H9 (cell line): ENCODE measurements around the gene ARHGAP45. TPM values are rescaled to one million over a fixed set of nuclear protein-coding genes. Genes with fewer than 3 reads are reported as not detected.

Experiments used
- DNase-seq: peaks from one replicate; pipeline ENCODE4 v3.0.0-alpha.2; 2017
- H2AFZ ChIP-seq: one replicate; pipeline ENCODE4 v1.6.1; 2013; ENCODE audit warnings: mild to moderate bottlenecking, low read length, control low read depth, moderate library complexity
- H2AK5ac ChIP-seq: 2 replicates; pipeline ENCODE4 v1.6.1; 2013; ENCODE audit warnings: low read length, control low read depth, mixed read lengths; ENCODE audit not compliant: insufficient read length
- H2BK120ac ChIP-seq: one replicate; pipeline ENCODE4 v1.6.1; 2013; ENCODE audit warnings: low read depth, mild to moderate bottlenecking, low read length, control low read depth, inconsistent platforms; ENCODE audit not compliant: poor library complexity, severe bottlenecking
- H2BK12ac ChIP-seq: 2 replicates; pipeline ENCODE4 v1.6.1; 2013; ENCODE audit warnings: low read length, control low read depth, mixed read lengths, low read depth; ENCODE audit not compliant: insufficient read length
- H2BK15ac ChIP-seq: 2 replicates; pipeline ENCODE4 v1.6.1; 2013; ENCODE audit warnings: low read depth, low read length, control low read depth
- H2BK20ac ChIP-seq: one replicate; pipeline ENCODE4 v1.6.1; 2013; ENCODE audit warnings: low read depth, mild to moderate bottlenecking, low read length, control low read depth, inconsistent platforms; ENCODE audit not compliant: poor library complexity, severe bottlenecking
- H2BK5ac ChIP-seq: 2 replicates; pipeline ENCODE4 v1.6.1; 2013; ENCODE audit warnings: low read length, control low read depth, mixed read lengths; ENCODE audit not compliant: insufficient read length
- H3K14ac ChIP-seq: 2 replicates; pipeline ENCODE4 v1.6.1; 2013; ENCODE audit warnings: low read length, control low read depth; ENCODE audit not compliant: insufficient read depth
- H3K18ac ChIP-seq: 2 replicates; pipeline ENCODE4 v1.6.1; 2013; ENCODE audit warnings: low read depth, mild to moderate bottlenecking, mixed read lengths, low read length, control low read depth; ENCODE audit not compliant: insufficient read length
- H3K23ac ChIP-seq: 2 replicates; pipeline ENCODE4 v1.6.1; 2013; ENCODE audit warnings: low read length, control low read depth, mixed read lengths, low read depth; ENCODE audit not compliant: insufficient read length
- H3K23me2 ChIP-seq: 2 replicates; pipeline ENCODE4 v1.6.1; 2013; ENCODE audit warnings: low read depth, mild to moderate bottlenecking, mixed read lengths, low read length, control low read depth; ENCODE audit not compliant: insufficient read length, poor library complexity, severe bottlenecking
- H3K27ac ChIP-seq: 2 replicates; pipeline ENCODE4 v1.5.1; 2013; ENCODE audit warnings: low read length, control low read depth, mixed read lengths, low read depth; ENCODE audit not compliant: insufficient read length
- H3K27me3 ChIP-seq: 2 replicates; pipeline ENCODE4 v1.6.1; 2013; ENCODE audit warnings: low read length, control low read depth, inconsistent platforms; ENCODE audit not compliant: insufficient read depth
- H3K4ac ChIP-seq: 2 replicates; pipeline ENCODE4 v1.6.1; 2013; ENCODE audit warnings: low read depth, mild to moderate bottlenecking, control low read depth, inconsistent platforms, low read length, moderate library complexity
- H3K4me1 ChIP-seq: 2 replicates; pipeline ENCODE4 v1.6.1; 2013; ENCODE audit warnings: low read length, control low read depth, inconsistent platforms; ENCODE audit not compliant: insufficient read depth
- H3K4me2 ChIP-seq: 2 replicates; pipeline ENCODE4 v1.6.1; 2013; ENCODE audit warnings: low read length, control low read depth, mixed read lengths; ENCODE audit not compliant: insufficient read length, insufficient read depth
- H3K56ac ChIP-seq: 2 replicates; pipeline ENCODE4 v1.6.1; 2013; ENCODE audit warnings: low read depth, mild to moderate bottlenecking, mixed read lengths, low read length, control low read depth; ENCODE audit not compliant: insufficient read length
- H3K79me1 ChIP-seq: 2 replicates; pipeline ENCODE4 v1.6.1; 2013; ENCODE audit warnings: low read depth, mild to moderate bottlenecking, moderate library complexity, low read length, control low read depth, inconsistent platforms; ENCODE audit not compliant: insufficient read depth, poor library complexity, severe bottlenecking
- H3K79me2 ChIP-seq: 2 replicates; pipeline ENCODE4 v1.6.1; 2013; ENCODE audit warnings: low read length, control low read depth, inconsistent platforms; ENCODE audit not compliant: insufficient read depth
- H3K9ac ChIP-seq: 2 replicates; pipeline ENCODE4 v1.6.1; 2013; ENCODE audit warnings: low read length, control low read depth, mixed read lengths; ENCODE audit not compliant: insufficient read length; ENCODE audit errors: extremely low read depth
- H3K9me3 ChIP-seq: one replicate; pipeline ENCODE4 v1.6.1; 2013; ENCODE audit warnings: low read depth, low read length, inconsistent platforms; ENCODE audit not compliant: control insufficient read depth
- H3T11ph ChIP-seq: one replicate; pipeline ENCODE4 v1.6.1; 2013; ENCODE audit warnings: mild to moderate bottlenecking, low read length, control low read depth, inconsistent platforms
- H4K20me1 ChIP-seq: one replicate; pipeline ENCODE4 v1.6.1; 2013; ENCODE audit not compliant: control insufficient read depth, insufficient read length, insufficient read depth
- H4K5ac ChIP-seq: 2 replicates; pipeline ENCODE4 v1.6.1; 2013; ENCODE audit warnings: low read depth, mild to moderate bottlenecking, mixed read lengths, low read length, control low read depth; ENCODE audit not compliant: insufficient read length
- H4K8ac ChIP-seq: replicated peaks from 2 replicates; pipeline ENCODE4 v1.6.1; 2013; ENCODE audit warnings: low read length, control low read depth, mixed read lengths, low read depth; ENCODE audit not compliant: insufficient read length
- H4K91ac ChIP-seq: 2 replicates; pipeline ENCODE4 v1.6.1; 2013; ENCODE audit warnings: low read depth, mild to moderate bottlenecking, moderate library complexity, mixed read lengths, low read length, control low read depth; ENCODE audit not compliant: insufficient read length
- H3K27ac Mint-ChIP-seq, 3 experiments: 2 replicates in 2 of 3; 3 replicates in 1 of 3; pipeline ENCODE4 v1.8.0; 2020 to 2021; ENCODE audit warnings: mixed read lengths in 3 of 3, mild to moderate bottlenecking in 1 of 3, moderate library complexity in 1 of 3
- H3K27me3 Mint-ChIP-seq: 2 replicates; pipeline ENCODE4 v1.8.0; 2021; ENCODE audit warnings: low read depth, mild to moderate bottlenecking, moderate library complexity, mixed read lengths
- H3K36me3 Mint-ChIP-seq, 3 experiments: 2 replicates in 2 of 3; 3 replicates in 1 of 3; pipeline ENCODE4 v1.8.0; 2020 to 2021; ENCODE audit warnings: low read depth in 3 of 3, mixed read lengths in 3 of 3; ENCODE audit not compliant: insufficient read depth in 1 of 3
- H3K4me1 Mint-ChIP-seq, 2 experiments: 2 replicates each; pipeline ENCODE4 v1.8.0; 2020; ENCODE audit warnings: mixed read lengths in 2 of 2
- H3K4me3 Mint-ChIP-seq, 2 experiments: 2 replicates in 1 of 2; 3 replicates in 1 of 2; pipeline ENCODE4 v1.8.0; 2020 to 2021; ENCODE audit warnings: mild to moderate bottlenecking in 2 of 2, mixed read lengths in 2 of 2, moderate library complexity in 1 of 2
- H3K9me3 Mint-ChIP-seq, 2 experiments: 2 replicates in 1 of 2; 3 replicates in 1 of 2; pipeline ENCODE4 v1.8.0; 2020; ENCODE audit warnings: mild to moderate bottlenecking in 2 of 2, mixed read lengths in 2 of 2, moderate library complexity in 1 of 2
- WGBS: extraction: QIAGEN DNeasy Blood & Tissue Kit; methylation state at CpG from one replicate; pipeline ENCODE4 v1.1.7; 2013; ENCODE audit warnings: missing lambda C conversion rate, low lambda C conversion rate, mixed read lengths; ENCODE audit not compliant: insufficient read length; ENCODE audit errors: extremely low coverage; 5-methylcytosine and 5-hydroxymethylcytosine counted together
- total RNA-seq: library from RNA; stranded (reverse); gene quantifications from 2 replicates; pipeline ENCODE4 v1.2.1, GENCODE V29; 2021
- TF ChIP-seq, protein P1 (sequence below): fragments of 200-600 bp; sonication (generic); conservative IDR thresholded peaks from 3 replicates; pipeline ENCODE4 v1.8.0; 2021; ENCODE audit warnings: antibody characterized with exemption, mild to moderate bottlenecking

ARHGAP45 gene
- total RNA-seq, 1 experiment from 2014 or later, result 39.8 TPM

DNA sequence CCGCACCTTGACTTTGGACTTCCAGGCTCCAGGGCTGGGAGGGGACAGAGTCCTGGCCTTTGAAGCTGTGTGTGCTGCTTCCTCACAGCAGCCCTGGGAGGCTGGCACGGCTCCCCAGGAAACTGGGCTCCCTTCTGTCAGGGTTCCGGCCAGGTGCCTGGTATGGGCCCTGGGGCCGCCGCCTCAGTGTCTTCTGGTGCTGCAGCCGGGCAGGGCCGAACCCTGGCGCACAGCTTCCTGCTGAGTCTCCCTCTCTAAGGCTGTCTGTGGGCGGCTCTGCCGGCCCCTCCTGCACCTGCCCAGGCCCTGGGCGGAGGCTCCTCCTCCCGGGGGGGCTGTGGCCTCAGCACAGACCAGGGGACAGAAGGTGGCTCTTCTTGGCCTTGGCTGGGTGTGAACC, 69.2 kb downstream of the ARHGAP45 start:
- DNase-seq, result no peak
- H4K91ac ChIP-seq, result no peak overlapping the region
- H3K23ac ChIP-seq, result no peak overlapping the region
- H3T11ph ChIP-seq, result no peak overlapping the region
- H2BK120ac ChIP-seq, result no peak overlapping the region
- peak overlapping the region in 2 of 3 experiments; percentile 87 to 93; a peak in 2 of 7 replicates for H3K27ac Mint-ChIP-seq
- H2BK5ac ChIP-seq, result no peak overlapping the region
- no peak overlapping the region for H3K56ac ChIP-seq
- H3K4me1 Mint-ChIP-seq, result peaks cover 4 to 11% of the 10 kb centered on the region in 2 experiments
- H3K14ac ChIP-seq, result no peak overlapping the region
- no peak overlapping the region for H4K5ac ChIP-seq
- H3K23me2 ChIP-seq, result no peaks in the 10 kb centered on the region
- WGBS, result no CpG with 5 or more reads among the region's 12 CpGs
- no peak overlapping the region for H3K4ac ChIP-seq
- H4K8ac ChIP-seq, result no peak overlapping the region
- no peak overlapping the region; a peak in 1 of 5 replicates for H3K4me3 Mint-ChIP-seq
- no peak overlapping the region for H2BK20ac ChIP-seq
- no peak overlapping the region for H3K18ac ChIP-seq
- H3K9me3 ChIP-seq, result no peaks in the 10 kb centered on the region
- H3K27ac ChIP-seq, result no peak overlapping the region
- TF ChIP-seq, protein P1, sequence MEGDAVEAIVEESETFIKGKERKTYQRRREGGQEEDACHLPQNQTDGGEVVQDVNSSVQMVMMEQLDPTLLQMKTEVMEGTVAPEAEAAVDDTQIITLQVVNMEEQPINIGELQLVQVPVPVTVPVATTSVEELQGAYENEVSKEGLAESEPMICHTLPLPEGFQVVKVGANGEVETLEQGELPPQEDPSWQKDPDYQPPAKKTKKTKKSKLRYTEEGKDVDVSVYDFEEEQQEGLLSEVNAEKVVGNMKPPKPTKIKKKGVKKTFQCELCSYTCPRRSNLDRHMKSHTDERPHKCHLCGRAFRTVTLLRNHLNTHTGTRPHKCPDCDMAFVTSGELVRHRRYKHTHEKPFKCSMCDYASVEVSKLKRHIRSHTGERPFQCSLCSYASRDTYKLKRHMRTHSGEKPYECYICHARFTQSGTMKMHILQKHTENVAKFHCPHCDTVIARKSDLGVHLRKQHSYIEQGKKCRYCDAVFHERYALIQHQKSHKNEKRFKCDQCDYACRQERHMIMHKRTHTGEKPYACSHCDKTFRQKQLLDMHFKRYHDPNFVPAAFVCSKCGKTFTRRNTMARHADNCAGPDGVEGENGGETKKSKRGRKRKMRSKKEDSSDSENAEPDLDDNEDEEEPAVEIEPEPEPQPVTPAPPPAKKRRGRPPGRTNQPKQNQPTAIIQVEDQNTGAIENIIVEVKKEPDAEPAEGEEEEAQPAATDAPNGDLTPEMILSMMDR, result no peak
- no peaks in the 10 kb centered on the region; the same call in 1 of the 2 replicates for H3K4me1 ChIP-seq
- no peak overlapping the region for H2BK15ac ChIP-seq
- no peak overlapping the region for H2AK5ac ChIP-seq
- H3K4me2 ChIP-seq, result no peak overlapping the region
- H2BK12ac ChIP-seq, result no peak overlapping the region
- no peaks in the 10 kb centered on the region for H3K27me3 ChIP-seq
- no peaks in the 10 kb centered on the region for H3K9me3 Mint-ChIP-seq
- no peak overlapping the region for H3K9ac ChIP-seq
- no peaks in the 10 kb centered on the region for H3K27me3 Mint-ChIP-seq
- H3K79me2 ChIP-seq, result no peaks in the 10 kb centered on the region; the same call in 1 of the 2 replicates
- peaks cover 4 to 19% (median 12%) of the 10 kb centered on the region in 3 experiments; a peak in 6 of 7 replicates for H3K36me3 Mint-ChIP-seq
- no peaks in the 10 kb centered on the region for H3K79me1 ChIP-seq
- H2AFZ ChIP-seq, result no peak overlapping the region
- H4K20me1 ChIP-seq, result no peaks in the 10 kb centered on the region

Other genes starting within 250 kb of the ARHGAP45 start
- 57.9 and 61.2 TPM in 2 replicates for gene PLPPR3, start 245.2 kb upstream of the ARHGAP45 start, total RNA-seq
- 0.77 and 1.6 TPM in 2 replicates for gene AZU1, start 239.3 kb upstream of the ARHGAP45 start, total RNA-seq
- 0.31 TPM in 1 of 2 replicates, not detected in the other for gene PRTN3, start 226.2 kb upstream of the ARHGAP45 start, total RNA-seq
- gene ELANE, start 214.9 kb upstream of the ARHGAP45 start, total RNA-seq, result not detected in 2 replicates
- 1.9 and 2.8 TPM in 2 replicates for gene CFD, start 207.5 kb upstream of the ARHGAP45 start, total RNA-seq
- gene MED16, start 174.0 kb upstream of the ARHGAP45 start, total RNA-seq, result 83.1 and 84.1 TPM in 2 replicates
- gene RNU6-9, start 173.7 kb upstream of the ARHGAP45 start, total RNA-seq, result not detected in 2 replicates
- 66.2 and 66.4 TPM in 2 replicates for gene R3HDM4, start 153.9 kb upstream of the ARHGAP45 start, total RNA-seq
- 3.3 and 5.9 TPM in 2 replicates for gene KISS1R, start 149.8 kb upstream of the ARHGAP45 start, total RNA-seq
- gene ARID3A, start 141.1 kb upstream of the ARHGAP45 start, total RNA-seq, result 98.3 and 104 TPM in 2 replicates
- gene WDR18, start 82.8 kb upstream of the ARHGAP45 start, total RNA-seq, result 94.7 and 101 TPM in 2 replicates
- gene GRIN3B, start 66.7 kb upstream of the ARHGAP45 start, total RNA-seq, result 1.0 and 1.4 TPM in 2 replicates
- gene TMEM259, start 46.0 kb upstream of the ARHGAP45 start, total RNA-seq, result 169 and 171 TPM in 2 replicates
- gene RNU6-2, start 45.6 kb upstream of the ARHGAP45 start, total RNA-seq, result not detected in 2 replicates
- gene CNN2, start 40.6 kb upstream of the ARHGAP45 start, total RNA-seq, result 524 and 529 TPM in 2 replicates
- 28.3 and 34.6 TPM in 2 replicates for gene ABCA7, start 27.1 kb upstream of the ARHGAP45 start, total RNA-seq
- 261 and 272 TPM in 2 replicates for gene POLR2E, start 28.2 kb downstream of the ARHGAP45 start, total RNA-seq
- 355 and 363 TPM in 2 replicates for gene GPX4, start 36.8 kb downstream of the ARHGAP45 start, total RNA-seq
- gene SBNO2, start 107.1 kb downstream of the ARHGAP45 start, total RNA-seq, result 41.3 and 46.3 TPM in 2 replicates
- gene STK11, start 138.6 kb downstream of the ARHGAP45 start, total RNA-seq, result 74.3 and 75.5 TPM in 2 replicates
- gene CBARP, start 170.8 kb downstream of the ARHGAP45 start, total RNA-seq, result 25.6 and 28.4 TPM in 2 replicates
- gene ATP5F1D, start 174.6 kb downstream of the ARHGAP45 start, total RNA-seq, result 179 and 191 TPM in 2 replicates
- 286 and 300 TPM in 2 replicates for gene MIDN, start 181.4 kb downstream of the ARHGAP45 start, total RNA-seq
- 249 and 263 TPM in 2 replicates for gene CIRBP, start 202.2 kb downstream of the ARHGAP45 start, total RNA-seq
- gene FAM174C, start 208.4 kb downstream of the ARHGAP45 start, total RNA-seq, result 56.4 and 63.0 TPM in 2 replicates
- gene EFNA2, start 218.7 kb downstream of the ARHGAP45 start, total RNA-seq, result 14.3 TPM in 2 replicates